Gastroesophageal sphincter (tissue), 4 donors: ENCODE results near the gene ULK2. TPM values are rescaled to one million over a fixed set of nuclear protein-coding genes. Genes with fewer than 3 reads are reported as not detected.

Experiments used
- ATAC-seq: fragments of 150-250 bp; one replicate; pipeline ENCODE4 v1.9.1; 2016; ENCODE audit warnings: mild to moderate bottlenecking, moderate library complexity
- H3K27ac ChIP-seq, 4 donors: fragments of 200-600 bp; sonication (generic) in 3 of 4; 1 replicate in 3 of 4; 2 replicates in 1 of 4; pipeline ENCODE4 v1.5.1; 2016 to 2019
- H3K27me3 ChIP-seq: fragments of 200-600 bp; sonication (generic); one replicate; pipeline ENCODE4 v1.5.1; 2019
- H3K36me3 ChIP-seq, 2 donors: fragments of 200-600 bp; sonication (generic); one replicate each; pipeline ENCODE4 v1.5.1; 2019; ENCODE audit warnings: control low read depth in 1 of 2
- H3K4me1 ChIP-seq, 3 donors: fragments of 200-600 bp; sonication (generic); 1 replicate in 2 of 3; 2 replicates in 1 of 3; pipeline ENCODE4 v1.5.1; 2016 to 2019; ENCODE audit warnings: control low read depth in 2 of 3
- H3K4me3 ChIP-seq, 2 donors: fragments of 200-600 bp; sonication (generic); one replicate each; pipeline ENCODE4 v1.5.1; 2019; ENCODE audit warnings: mild to moderate bottlenecking in 1 of 2, moderate library complexity in 1 of 2
- H3K9me3 ChIP-seq, 3 donors: fragments of 200-600 bp; sonication (generic); one replicate each; pipeline ENCODE4 v1.5.1; 2017 to 2019; ENCODE audit warnings: control low read depth in 2 of 3
- EP300 ChIP-seq: sonication (generic); formaldehyde crosslinking; IDR thresholded peaks from one replicate; pipeline ENCODE4 v1.6.1; 2017; ENCODE audit warnings: antibody characterized with exemption, mild to moderate bottlenecking
- POLR2A ChIP-seq, 2 donors: fragments of 450-650 bp; IDR thresholded peaks; one replicate each; pipeline ENCODE4 v1.6.1; 2017; ENCODE audit warnings: antibody characterized with exemption in 2 of 2, mild to moderate bottlenecking in 2 of 2, moderate library complexity in 1 of 2
- POLR2AphosphoS5 ChIP-seq: sonication (generic); formaldehyde crosslinking; IDR thresholded peaks from one replicate; pipeline ENCODE4 v1.6.1; 2017; ENCODE audit warnings: antibody characterized with exemption
- WGBS, 2 donors: methylation state at CpG; one replicate each; pipeline ENCODE4 v1.1.5; 2018; ENCODE audit warnings: low coverage in 1 of 2; 5-methylcytosine and 5-hydroxymethylcytosine counted together
- total RNA-seq, 4 donors: library from RNA; depleted of rRNA; stranded (reverse); fragments of >200 nt; gene quantifications; one replicate each; pipeline ENCODE4 v1.1.0, GENCODE V29; 2016
- TF ChIP-seq, protein P1 (sequence below), 4 experiments: fragments of 200-600 bp in 2 of 4; fragments of 450-650 bp in 2 of 4; sonication (generic) in 1 of 4; IDR thresholded peaks; one replicate each; pipeline ENCODE4 v1.5.1; 2017 to 2019; ENCODE audit warnings: antibody characterized with exemption in 4 of 4, mild to moderate bottlenecking in 2 of 4, moderate library complexity in 2 of 4

Gene ULK2
- total RNA-seq, 4 donors from 2014 or later, result 29.2 to 48.7 (median 47.5) TPM

- Histone ChIP-seq H3K9me3 (no peaks in the 10 kb centered on the region), H3K36me3 (no peaks in the 10 kb centered on the region), H3K4me3 (no peak overlapping the region), H3K27ac (no peak overlapping the region), H3K4me1 (peaks cover 0 to 15% (median 4%) of the 10 kb centered on the region in 3 donors), H3K27me3 (no peaks in the 10 kb centered on the region)
- ATAC-seq, result no peak
- TF ChIP-seq EP300, result no peak
- no peak for TF ChIP-seq POLR2A (IDR thresholded peaks at IDR 0.05)
- no peak for TF ChIP-seq POLR2AphosphoS5
- TF ChIP-seq, protein P1, sequence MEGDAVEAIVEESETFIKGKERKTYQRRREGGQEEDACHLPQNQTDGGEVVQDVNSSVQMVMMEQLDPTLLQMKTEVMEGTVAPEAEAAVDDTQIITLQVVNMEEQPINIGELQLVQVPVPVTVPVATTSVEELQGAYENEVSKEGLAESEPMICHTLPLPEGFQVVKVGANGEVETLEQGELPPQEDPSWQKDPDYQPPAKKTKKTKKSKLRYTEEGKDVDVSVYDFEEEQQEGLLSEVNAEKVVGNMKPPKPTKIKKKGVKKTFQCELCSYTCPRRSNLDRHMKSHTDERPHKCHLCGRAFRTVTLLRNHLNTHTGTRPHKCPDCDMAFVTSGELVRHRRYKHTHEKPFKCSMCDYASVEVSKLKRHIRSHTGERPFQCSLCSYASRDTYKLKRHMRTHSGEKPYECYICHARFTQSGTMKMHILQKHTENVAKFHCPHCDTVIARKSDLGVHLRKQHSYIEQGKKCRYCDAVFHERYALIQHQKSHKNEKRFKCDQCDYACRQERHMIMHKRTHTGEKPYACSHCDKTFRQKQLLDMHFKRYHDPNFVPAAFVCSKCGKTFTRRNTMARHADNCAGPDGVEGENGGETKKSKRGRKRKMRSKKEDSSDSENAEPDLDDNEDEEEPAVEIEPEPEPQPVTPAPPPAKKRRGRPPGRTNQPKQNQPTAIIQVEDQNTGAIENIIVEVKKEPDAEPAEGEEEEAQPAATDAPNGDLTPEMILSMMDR (IDR thresholded peaks at IDR 0.05), result no peak
- 74 to 92% methylated on average over 3 to 7 of the region's 7 CpGs for WGBS, 2 donors
Observed at GRCh38 chr17:19740933-19741332, 126.8 kb downstream of the ULK2 start.

GRCh38 chr17:19739241-19740201 lies 128.2 kb downstream of the ULK2 start:
- ATAC-seq, result no peak
- Histone ChIP-seq H3K27me3 (no peaks in the 10 kb centered on the region), H3K4me3 (no peak overlapping the region), H3K27ac (no peak overlapping the region), H3K4me1 (peaks cover 0 to 4% (median 0%) of the 10 kb centered on the region in 3 donors), H3K36me3 (no peaks in the 10 kb centered on the region), H3K9me3 (no peaks in the 10 kb centered on the region)
- 100% methylated on average over 1 of the region's 26 CpGs; no CpG with 5 or more reads in 1 of the 2 donors for WGBS, 2 donors
- TF ChIP-seq POLR2A (IDR thresholded peaks at IDR 0.05), result no peak
- TF ChIP-seq POLR2AphosphoS5, result no peak
- TF ChIP-seq, protein P1 (IDR thresholded peaks at IDR 0.05), result no peak
- TF ChIP-seq EP300, result no peak

DNA sequence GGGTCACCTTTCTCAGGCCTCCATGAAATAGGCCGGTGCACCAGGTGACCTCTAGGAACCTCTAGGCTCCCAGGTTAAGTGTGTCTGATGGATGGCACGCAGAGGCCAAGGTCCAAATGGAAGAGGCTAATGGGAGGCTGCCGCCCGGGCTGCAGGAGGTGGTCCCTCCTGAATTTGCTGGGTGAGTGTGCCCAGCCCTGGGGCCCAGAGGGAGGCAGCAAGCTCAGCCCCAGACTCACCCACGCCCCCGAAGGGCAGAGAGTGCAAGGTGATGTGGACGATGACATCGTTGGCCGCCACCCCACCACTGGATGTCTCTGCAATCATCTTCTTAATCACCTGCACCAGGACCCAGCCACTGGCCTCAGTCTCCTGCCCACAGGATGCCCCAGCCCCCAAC lies 129.0 kb downstream of the ULK2 start:
- H3K4me3 ChIP-seq, result no peak overlapping the region
- H3K27ac ChIP-seq, result no peak overlapping the region
- H3K9me3 ChIP-seq, result no peaks in the 10 kb centered on the region
- WGBS, 2 donors, result no CpG with 5 or more reads among the region's 9 CpGs
- TF ChIP-seq EP300 (no peak), POLR2A (IDR thresholded peaks at IDR 0.05) (no peak), POLR2AphosphoS5 (no peak)
- TF ChIP-seq, protein P1 (IDR thresholded peaks at IDR 0.05), result no peak
- no peak for ATAC-seq
- no peaks in the 10 kb centered on the region for H3K4me1 ChIP-seq
- no peaks in the 10 kb centered on the region for H3K36me3 ChIP-seq
- no peaks in the 10 kb centered on the region for H3K27me3 ChIP-seq

DNA sequence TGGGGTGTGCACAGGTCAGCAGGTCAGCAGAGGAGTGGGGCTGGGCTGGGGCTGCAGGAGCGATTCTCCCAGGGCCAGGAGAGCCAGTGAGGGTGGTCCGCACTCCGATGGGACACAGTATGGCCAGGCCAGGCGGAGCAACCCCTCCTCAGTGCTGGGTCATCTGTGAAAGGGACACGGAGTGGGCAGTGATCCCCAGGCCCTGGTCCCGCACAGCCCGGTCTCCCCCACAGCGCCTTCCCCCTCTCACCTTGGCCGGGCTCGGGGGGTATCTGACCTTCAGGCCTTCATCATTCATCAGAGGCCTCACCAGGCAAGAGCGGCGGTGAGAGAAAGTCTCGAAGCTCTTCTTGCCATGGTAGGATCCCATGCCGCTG lies 129.7 kb downstream of the ULK2 start:
- no peak overlapping the region for H3K4me3 ChIP-seq
- ATAC-seq, result no peak
- H3K4me1 ChIP-seq, result no peaks in the 10 kb centered on the region
- no peak overlapping the region for H3K27ac ChIP-seq
- TF ChIP-seq, protein P1 (IDR thresholded peaks at IDR 0.05), result no peak
- TF ChIP-seq EP300, result no peak
- no peak for TF ChIP-seq POLR2AphosphoS5
- TF ChIP-seq POLR2A (IDR thresholded peaks at IDR 0.05), result no peak
- WGBS, 2 donors, result no CpG with 5 or more reads among the region's 14 CpGs
- H3K9me3 ChIP-seq, result no peaks in the 10 kb centered on the region
- H3K27me3 ChIP-seq, result no peaks in the 10 kb centered on the region
- no peaks in the 10 kb centered on the region for H3K36me3 ChIP-seq
